ENCODE data around the gene ATP2A3.

GRCh38 chr17:4010754-4011153 lies 46.5 kb upstream of the ATP2A3 start:
- TF ChIP-seq POLR2AphosphoS5 (IDR thresholded peaks at IDR 0.05; ENCODE audit: borderline replicate concordance, low read depth, low read length): no peak
- no peak for TF ChIP-seq EZH2 (IDR thresholded peaks at IDR 0.05)
- no peak for TF ChIP-seq FOXP2 (optimal IDR thresholded peaks at IDR 0.05; ENCODE audit: control extremely low read depth, extremely low read length, insufficient read depth)
